Dendritic cell treated with granulocyte-macrophage colony-stimulating factor and Interleukin-4, amounts not matched to agents 40 ng/mL and 50 ng/mL, for 4 days (primary cell): ENCODE results near the gene CALML4.
"Not testable (repeated sequence)": the region's sequence is repeated elsewhere in the genome, so short reads cannot be mapped to it uniquely, and the experiment has no call there.

ENCODE experiments used
- H3K27ac Mint-ChIP-seq: one replicate; pipeline ENCODE4 v1.8.0; 2022; ENCODE audit warnings: mild to moderate bottlenecking, mixed read lengths
- H3K27me3 Mint-ChIP-seq: one replicate; pipeline ENCODE4 v1.8.0; 2022; ENCODE audit warnings: mild to moderate bottlenecking, mixed read lengths
- H3K36me3 Mint-ChIP-seq: one replicate; pipeline ENCODE4 v1.8.0; 2022; ENCODE audit warnings: low read depth, mixed read lengths
- H3K4me1 Mint-ChIP-seq: one replicate; pipeline ENCODE4 v1.8.0; 2022; ENCODE audit warnings: low read depth, mixed read lengths
- H3K4me3 Mint-ChIP-seq: one replicate; pipeline ENCODE4 v1.8.0; 2022; ENCODE audit warnings: mild to moderate bottlenecking, moderate library complexity, mixed read lengths
- H3K9me3 Mint-ChIP-seq: one replicate; pipeline ENCODE4 v1.8.0; 2022; ENCODE audit warnings: mixed read lengths
- intact Hi-C: fragments of 100-400 bp; cut with micrococcal nuclease; formaldehyde crosslinking; loops from one replicate; pipeline ENCODE4 v1.15.0; 2022

The CALML4 gene, protein sequence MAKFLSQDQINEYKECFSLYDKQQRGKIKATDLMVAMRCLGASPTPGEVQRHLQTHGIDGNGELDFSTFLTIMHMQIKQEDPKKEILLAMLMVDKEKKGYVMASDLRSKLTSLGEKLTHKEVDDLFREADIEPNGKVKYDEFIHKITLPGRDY

DNA sequence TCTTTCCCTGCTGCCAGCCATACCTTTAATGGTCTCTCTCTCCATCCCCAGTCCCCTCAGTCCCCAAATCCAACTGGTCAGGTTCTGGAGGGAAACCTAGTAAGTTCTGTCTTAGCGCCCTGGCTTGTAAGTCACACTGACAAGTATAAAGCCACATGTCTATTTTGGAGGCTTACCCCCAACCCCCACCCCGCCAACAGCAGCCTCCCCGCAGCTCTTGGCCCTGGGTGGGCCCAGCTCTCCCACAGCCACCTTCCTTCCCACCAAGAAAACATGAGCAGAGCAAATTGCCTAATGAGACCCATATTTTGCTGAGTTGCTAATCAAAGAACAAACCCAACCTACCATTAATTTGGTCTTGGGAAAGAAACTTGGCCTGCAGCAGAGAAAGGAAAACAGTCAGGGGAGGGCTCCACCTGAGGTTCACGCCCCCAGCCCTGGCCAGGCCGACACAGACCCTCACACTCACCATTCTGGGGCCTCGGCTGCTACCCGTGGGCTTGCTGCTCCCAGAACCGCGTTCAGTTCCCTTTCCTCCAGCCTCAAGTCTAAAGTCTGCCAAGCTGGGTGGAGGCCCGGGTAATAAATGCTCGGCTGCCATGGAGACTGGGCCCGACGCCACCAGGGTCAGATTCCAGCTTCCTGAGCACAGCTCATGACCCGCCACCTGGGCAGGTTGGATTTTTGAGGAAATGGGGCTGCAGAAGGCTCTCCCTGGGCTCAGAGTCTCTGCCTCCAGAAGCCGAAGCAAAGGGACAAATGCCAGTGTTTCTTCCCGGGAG is at the start of gene CALML4:
TSS of gene CALML4 (minus strand) at position 557 of the 782 bp plus-strand sequence. CDS start at position 472, 85 bp downstream.
- H3K36me3 Mint-ChIP-seq = peaks cover 31% of the 10 kb centered on the region
- peaks cover 94% of the 10 kb centered on the region for H3K4me1 Mint-ChIP-seq
- H3K9me3 Mint-ChIP-seq = no peaks in the 10 kb centered on the region
- peak within 1 kb of the TSS; percentile 80 for H3K4me3 Mint-ChIP-seq
- no peaks in the 10 kb centered on the region for H3K27me3 Mint-ChIP-seq
- intact Hi-C loops = no loop called here
- peak within 1 kb of the TSS; percentile 88 for H3K27ac Mint-ChIP-seq

- no peaks in the 10 kb centered on the region for H3K27me3 Mint-ChIP-seq
- intact Hi-C loops = loop anchor here (1.0 to 10.0 kb wide), 3 partner anchors 53 to 422 kb away; no protein-coding TSS in a partner anchor
- no peak overlapping the region for H3K4me3 Mint-ChIP-seq
- H3K4me1 Mint-ChIP-seq = peaks cover 37% of the 10 kb centered on the region
- H3K9me3 Mint-ChIP-seq = no peaks in the 10 kb centered on the region
- no peak overlapping the region for H3K27ac Mint-ChIP-seq
- no peaks in the 10 kb centered on the region for H3K36me3 Mint-ChIP-seq
These were observed 47.9 kb upstream of the CALML4 start for GRCh38 chr15:68252925-68253534.

DNA sequence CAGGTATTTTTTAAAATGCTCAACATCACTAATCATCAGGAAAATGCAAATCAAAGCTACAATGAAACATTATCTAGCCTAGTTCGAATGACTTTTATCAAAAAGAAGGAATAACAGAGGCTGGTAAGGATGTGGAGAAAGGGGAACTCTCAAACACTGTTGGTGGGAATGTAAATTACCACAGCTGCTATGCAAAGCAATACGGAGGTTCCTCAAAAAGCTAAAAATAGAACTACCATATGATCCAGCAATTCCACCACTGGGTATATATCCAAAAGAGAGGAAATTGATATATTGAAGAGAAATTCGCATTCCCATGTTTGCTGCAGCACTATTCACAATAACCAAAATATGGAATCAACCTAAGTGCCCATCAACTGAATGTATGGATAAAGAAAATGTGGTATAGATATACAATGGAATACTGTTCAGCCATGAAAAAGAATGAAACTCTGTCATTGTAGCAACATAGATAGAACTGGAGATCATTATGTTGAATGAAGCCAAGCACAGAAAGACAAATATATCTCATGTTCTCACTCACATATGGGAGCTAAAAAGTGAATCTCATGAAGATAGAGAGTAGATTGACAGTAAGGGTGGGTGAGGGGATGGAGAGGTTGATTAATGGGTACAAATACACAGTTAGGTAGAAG is 44.1 kb upstream of the CALML4 start:
- peaks cover 8% of the 10 kb centered on the region for H3K36me3 Mint-ChIP-seq
- peak overlapping the region; percentile 26 for H3K4me3 Mint-ChIP-seq
- intact Hi-C loops = no loop called here
- no peaks in the 10 kb centered on the region for H3K27me3 Mint-ChIP-seq
- peaks cover 15% of the 10 kb centered on the region for H3K9me3 Mint-ChIP-seq
- peak overlapping the region; percentile 32 for H3K27ac Mint-ChIP-seq
- H3K4me1 Mint-ChIP-seq = peaks cover 23% of the 10 kb centered on the region

GRCh38 chr15:68244235-68244634 is 39.1 kb upstream of the CALML4 start:
- Mint-ChIP-seq H3K27me3 (no peaks in the 10 kb centered on the region), H3K27ac (no peak overlapping the region), H3K4me3 (no peak overlapping the region), H3K36me3 (peaks cover 8% of the 10 kb centered on the region), H3K4me1 (peaks cover 26% of the 10 kb centered on the region), H3K9me3 (peaks cover 26% of the 10 kb centered on the region)
- intact Hi-C loops = no loop called here

DNA sequence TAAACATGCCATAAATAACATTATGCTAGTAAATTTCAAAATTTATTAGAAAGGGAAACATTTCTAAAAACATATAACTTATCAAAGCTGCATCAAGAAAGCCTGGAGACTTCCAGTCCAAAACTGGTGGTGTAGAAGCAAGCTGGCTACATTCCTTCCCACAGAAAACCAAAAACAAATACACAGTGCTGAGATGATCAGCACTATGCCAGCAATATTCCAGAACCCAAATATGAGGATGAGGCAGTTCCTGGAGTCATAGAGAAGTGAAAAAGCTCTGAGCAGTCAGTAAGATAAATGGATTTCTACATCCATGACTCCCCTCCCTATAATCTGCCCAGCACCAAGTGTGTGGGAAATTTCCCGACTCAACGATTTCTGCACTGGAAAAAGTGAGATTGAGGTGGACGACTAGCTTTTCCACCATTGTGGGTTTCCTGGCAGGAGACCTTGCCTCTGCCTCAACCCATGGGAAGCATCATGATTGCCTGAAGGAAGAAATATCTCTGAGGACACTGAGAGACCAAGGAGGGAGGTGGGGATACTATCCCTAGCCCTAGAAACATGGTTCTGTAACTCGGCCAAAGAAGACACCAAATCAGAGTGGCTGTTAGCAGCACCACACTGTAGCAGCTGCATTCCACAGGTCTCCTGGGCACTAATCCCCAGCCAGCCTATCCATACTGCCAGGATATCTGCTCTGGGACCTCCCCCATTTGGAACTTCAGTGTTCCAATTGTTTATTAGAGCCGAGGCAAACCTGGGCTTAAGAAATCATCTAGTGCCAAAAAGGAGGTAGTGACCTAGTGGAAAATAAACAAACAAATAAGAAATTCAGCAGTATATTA is 36.2 kb upstream of the CALML4 start:
- H3K27me3 Mint-ChIP-seq = no peaks in the 10 kb centered on the region
- H3K27ac Mint-ChIP-seq = no peak overlapping the region
- peaks cover 26% of the 10 kb centered on the region for H3K9me3 Mint-ChIP-seq
- intact Hi-C loops = no loop called here
- peaks cover 8% of the 10 kb centered on the region for H3K4me1 Mint-ChIP-seq
- peaks cover 8% of the 10 kb centered on the region for H3K36me3 Mint-ChIP-seq
- H3K4me3 Mint-ChIP-seq = no peak overlapping the region

DNA sequence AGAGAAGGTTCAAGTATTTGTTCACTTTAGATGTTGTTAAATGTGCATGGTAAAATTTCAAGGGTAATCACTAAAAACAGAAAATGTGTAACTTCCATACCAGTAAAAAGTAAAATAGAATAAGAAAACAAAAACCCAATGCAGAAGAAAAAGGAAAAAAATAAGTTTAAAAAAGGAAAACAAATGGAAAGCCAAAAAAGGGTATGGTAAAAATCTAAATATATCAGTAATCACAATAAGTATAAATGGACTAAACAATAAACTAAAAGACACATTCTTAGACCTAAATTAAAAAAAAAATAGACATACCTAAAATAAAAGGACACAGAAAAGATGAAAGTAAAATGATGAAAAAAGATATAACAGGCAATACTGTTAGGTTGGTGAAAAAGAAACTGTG is 33.9 kb upstream of the CALML4 start:
- no peaks in the 10 kb centered on the region for H3K36me3 Mint-ChIP-seq
- no peak overlapping the region for H3K4me3 Mint-ChIP-seq
- no peak overlapping the region for H3K27ac Mint-ChIP-seq
- peaks cover 15% of the 10 kb centered on the region for H3K4me1 Mint-ChIP-seq
- H3K27me3 Mint-ChIP-seq = no peaks in the 10 kb centered on the region
- intact Hi-C loops = no loop called here
- H3K9me3 Mint-ChIP-seq = peaks cover 10% of the 10 kb centered on the region

- Mint-ChIP-seq H3K27ac (no peak overlapping the region), H3K36me3 (no peaks in the 10 kb centered on the region), H3K9me3 (no peaks in the 10 kb centered on the region), H3K27me3 (peaks cover 4% of the 10 kb centered on the region), H3K4me1 (peaks cover 47% of the 10 kb centered on the region), H3K4me3 (no peak overlapping the region)
- intact Hi-C loops = no loop called here
These were observed 29.9 kb upstream of the CALML4 start for GRCh38 chr15:68235022-68235421.

- peak overlapping the region; percentile 64 for H3K27ac Mint-ChIP-seq
- intact Hi-C loops, H3K27me3 Mint-ChIP-seq, H3K36me3 Mint-ChIP-seq, H3K9me3 Mint-ChIP-seq, H3K4me3 Mint-ChIP-seq: not testable (repeated sequence)
- peaks cover 51% of the 10 kb centered on the region for H3K4me1 Mint-ChIP-seq
These were observed 29.4 kb upstream of the CALML4 start for GRCh38 chr15:68234520-68234919.

DNA sequence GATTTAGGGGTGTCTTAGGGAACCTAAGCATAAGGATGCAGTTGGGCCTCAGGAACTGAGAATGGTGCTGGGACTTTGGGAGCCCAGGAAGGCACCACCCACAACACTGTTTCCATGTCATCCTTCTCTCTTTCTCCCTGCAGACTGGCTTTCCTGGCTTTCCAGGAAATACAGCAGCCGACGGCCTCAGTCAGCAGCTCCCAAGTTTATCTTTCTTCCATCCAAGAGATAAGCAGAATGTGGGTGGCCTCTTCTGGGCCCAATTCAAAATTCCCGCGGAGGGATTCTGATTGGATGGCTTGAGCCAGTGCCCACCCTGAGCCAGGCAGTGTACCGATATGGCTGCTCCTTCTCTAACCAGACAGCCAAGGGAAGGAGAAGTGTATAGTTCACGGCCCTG is 28.9 kb upstream of the CALML4 start:
- peak overlapping the region; percentile 64 for H3K27ac Mint-ChIP-seq
- peaks cover 51% of the 10 kb centered on the region for H3K4me1 Mint-ChIP-seq
- H3K27me3 Mint-ChIP-seq = peaks cover 4% of the 10 kb centered on the region
- no peaks in the 10 kb centered on the region for H3K9me3 Mint-ChIP-seq
- intact Hi-C loops = no loop called here
- no peaks in the 10 kb centered on the region for H3K36me3 Mint-ChIP-seq
- H3K4me3 Mint-ChIP-seq = no peak overlapping the region

DNA sequence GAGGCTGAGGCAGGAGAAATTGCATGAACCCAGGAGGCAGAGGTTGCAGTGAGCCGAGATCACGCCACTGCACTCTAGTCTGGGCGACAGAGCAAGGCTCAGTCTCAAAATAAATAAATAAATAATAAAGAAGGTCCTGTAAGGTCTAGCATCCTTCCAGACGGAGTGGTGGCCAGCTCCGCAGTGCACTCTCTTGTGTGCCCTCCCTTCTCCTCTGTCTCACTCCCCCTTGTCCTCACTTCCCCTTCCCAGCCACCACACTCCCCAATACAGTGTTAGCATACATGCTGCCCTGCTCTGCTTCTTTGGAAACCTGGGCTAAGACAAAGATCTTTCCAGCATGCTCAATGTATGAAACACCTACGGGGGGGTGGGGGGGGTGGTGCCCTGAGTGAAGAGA is 27.8 kb upstream of the CALML4 start:
- Mint-ChIP-seq H3K4me1 (peaks cover 60% of the 10 kb centered on the region), H3K4me3 (no peak overlapping the region), H3K36me3 (no peaks in the 10 kb centered on the region), H3K27ac (peak overlapping the region; percentile 70), H3K27me3 (peaks cover 4% of the 10 kb centered on the region), H3K9me3 (no peaks in the 10 kb centered on the region)
- intact Hi-C loops = no loop called here

- peak overlapping the region; percentile 26 for H3K4me3 Mint-ChIP-seq
These were observed 27.3 kb upstream of the CALML4 start for GRCh38 chr15:68232449-68232848.

DNA sequence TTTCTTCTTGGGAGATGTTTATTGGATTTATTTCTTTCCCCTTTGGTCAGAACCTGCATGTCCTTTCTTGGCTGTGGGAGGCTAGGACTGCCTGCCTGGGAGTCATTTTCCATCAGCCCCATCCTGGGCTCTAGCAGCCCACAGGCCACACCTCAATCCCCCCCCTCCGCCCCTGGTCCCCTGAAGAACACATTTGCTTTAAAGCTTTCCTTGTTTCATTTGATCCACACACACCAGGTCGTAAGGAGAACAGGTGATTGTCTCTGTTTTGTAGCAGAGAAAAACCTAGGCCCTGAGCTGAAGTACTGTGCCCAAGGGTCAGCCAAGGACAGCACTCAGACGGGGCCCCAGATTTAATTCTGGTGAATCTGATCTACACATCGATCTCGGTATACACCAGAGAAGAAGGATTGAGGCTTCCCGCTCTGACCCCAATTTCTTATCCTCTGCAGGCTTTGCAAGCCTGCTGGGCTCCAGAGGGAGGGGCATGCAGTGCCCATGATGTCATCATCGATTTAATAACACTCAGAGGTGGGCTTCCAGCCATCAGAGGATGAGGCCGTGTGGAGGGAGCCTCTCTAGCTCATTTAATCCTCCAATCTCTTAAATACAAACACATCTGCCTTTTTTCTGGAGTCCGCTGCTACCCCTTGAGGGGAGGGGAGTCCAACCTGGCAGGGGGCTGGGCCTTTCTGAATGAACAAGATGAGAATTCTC is 26.1 kb upstream of the CALML4 start:
- H3K4me1 Mint-ChIP-seq = peaks cover 71% of the 10 kb centered on the region
- H3K4me3 Mint-ChIP-seq = no peak overlapping the region
- H3K27me3 Mint-ChIP-seq = peaks cover 4% of the 10 kb centered on the region
- intact Hi-C loops = no loop called here
- peak overlapping the region; percentile 11 for H3K27ac Mint-ChIP-seq
- H3K36me3 Mint-ChIP-seq = no peaks in the 10 kb centered on the region
- H3K9me3 Mint-ChIP-seq = no peaks in the 10 kb centered on the region

More at GRCh38 chr15:68232449-68232848, 27.3 kb upstream of the CALML4 start:
- H3K27me3 Mint-ChIP-seq = peaks cover 4% of the 10 kb centered on the region
- H3K9me3 Mint-ChIP-seq = no peaks in the 10 kb centered on the region
- intact Hi-C loops = no loop called here
- peak overlapping the region; percentile 70 for H3K27ac Mint-ChIP-seq
- H3K36me3 Mint-ChIP-seq = no peaks in the 10 kb centered on the region
- H3K4me1 Mint-ChIP-seq = peaks cover 65% of the 10 kb centered on the region
